Peyer's patch (tissue), 4 donors: ENCODE results near the gene SIX1.

Source experiments
- CTCF ChIP-seq, 6 experiments: fragments of 450-650 bp in 4 of 6; fragments of 200-600 bp in 2 of 6; sonication (generic) in 1 of 6; IDR thresholded peaks; one replicate each; pipeline ENCODE4 v1.5.1; 2017 to 2019; ENCODE audit warnings: antibody characterized with exemption in 6 of 6, mild to moderate bottlenecking in 3 of 6, moderate library complexity in 1 of 6
- POLR2A ChIP-seq, 2 donors: fragments of 450-650 bp; IDR thresholded peaks; one replicate each; pipeline ENCODE4 v1.5.1; 2017; ENCODE audit warnings: antibody characterized with exemption in 2 of 2, mild to moderate bottlenecking in 2 of 2, moderate library complexity in 2 of 2

- TF ChIP-seq CTCF (IDR thresholded peaks at IDR 0.05): no peak
- TF ChIP-seq POLR2A (IDR thresholded peaks at IDR 0.05): no peak
Observed at GRCh38 chr14:60695327-60695726, 46.0 kb upstream of the SIX1 start.
